ENCODE measurements around the gene SP9.
"Not testable (repeated sequence)": the region's sequence is repeated elsewhere in the genome, so short reads cannot be mapped to it uniquely, and the experiment has no call there.

The SP9 gene

GRCh38 chr2:174353004-174353403 lies 18.2 kb downstream of the SP9 start:
- H3K79me2 ChIP-seq (ENCODE audit: control insufficient read depth, insufficient read depth, low read length, unreplicated experiment), result no peaks in the 10 kb centered on the region
- H3K27ac ChIP-seq (ENCODE audit: low read depth, low read length), result no peak overlapping the region
- H3K27me3 ChIP-seq (ENCODE audit: insufficient read depth, low read length), result no peaks in the 10 kb centered on the region
- H3K4me3 ChIP-seq (ENCODE audit: low read depth, low read length), result no peak overlapping the region
- H2AFZ ChIP-seq (ENCODE audit: low read length, unreplicated experiment), result no peak overlapping the region
- no peaks in the 10 kb centered on the region for H3K4me1 ChIP-seq (ENCODE audit: control insufficient read depth, insufficient read depth, low read length, unreplicated experiment)
- 0 out of 2 replicates have a peak, but pooled peaks cover 4% of the 10 kb centered on the region for H3K36me3 ChIP-seq (ENCODE audit: insufficient read depth, low read length)

- 0 out of 2 replicates have a peak, but pooled peaks cover 6% of the 10 kb centered on the region for H3K36me3 ChIP-seq (ENCODE audit: insufficient read depth, low read length)
- no peaks in the 10 kb centered on the region for H3K79me2 ChIP-seq (ENCODE audit: control insufficient read depth, insufficient read depth, low read length, unreplicated experiment)
- no peak overlapping the region for H2AFZ ChIP-seq (ENCODE audit: low read length, unreplicated experiment)
- H3K4me3 ChIP-seq (ENCODE audit: low read depth, low read length), result no peak overlapping the region
- no peaks in the 10 kb centered on the region for H3K27me3 ChIP-seq (ENCODE audit: insufficient read depth, low read length)
- H3K27ac ChIP-seq (ENCODE audit: low read depth, low read length), result no peak overlapping the region
- no peaks in the 10 kb centered on the region for H3K4me1 ChIP-seq (ENCODE audit: control insufficient read depth, insufficient read depth, low read length, unreplicated experiment)
These were observed 21.6 kb downstream of the SP9 start for GRCh38 chr2:174356347-174356746.

- 0 out of 2 replicates have a peak, but pooled peaks cover 13% of the 10 kb centered on the region for H3K36me3 ChIP-seq (ENCODE audit: insufficient read depth, low read length)
- not testable (repeated sequence) for H3K27me3 ChIP-seq (ENCODE audit: insufficient read depth, low read length); H2AFZ ChIP-seq (ENCODE audit: low read length, unreplicated experiment); H3K4me1 ChIP-seq (ENCODE audit: control insufficient read depth, insufficient read depth, low read length, unreplicated experiment); H3K4me3 ChIP-seq (ENCODE audit: low read depth, low read length); H3K27ac ChIP-seq (ENCODE audit: low read depth, low read length); H3K79me2 ChIP-seq (ENCODE audit: control insufficient read depth, insufficient read depth, low read length, unreplicated experiment)
These were observed 24.9 kb downstream of the SP9 start for GRCh38 chr2:174359663-174360062.

- Histone ChIP-seq H2AFZ (ENCODE audit: low read length, unreplicated experiment) (no peak overlapping the region), H3K27ac (ENCODE audit: low read depth, low read length) (no peak overlapping the region), H3K36me3 (ENCODE audit: insufficient read depth, low read length) (peaks cover 31% of the 10 kb centered on the region), H3K4me3 (ENCODE audit: low read depth, low read length) (no peak overlapping the region), H3K79me2 (ENCODE audit: control insufficient read depth, insufficient read depth, low read length, unreplicated experiment) (no peaks in the 10 kb centered on the region), H3K27me3 (ENCODE audit: insufficient read depth, low read length) (no peaks in the 10 kb centered on the region), H3K4me1 (ENCODE audit: control insufficient read depth, insufficient read depth, low read length, unreplicated experiment) (no peaks in the 10 kb centered on the region)
These were observed 28.2 kb downstream of the SP9 start for GRCh38 chr2:174362949-174363348.

- not testable (repeated sequence) for H3K4me3 ChIP-seq (ENCODE audit: low read depth, low read length); H3K79me2 ChIP-seq (ENCODE audit: control insufficient read depth, insufficient read depth, low read length, unreplicated experiment); H3K27ac ChIP-seq (ENCODE audit: low read depth, low read length); H2AFZ ChIP-seq (ENCODE audit: low read length, unreplicated experiment); H3K4me1 ChIP-seq (ENCODE audit: control insufficient read depth, insufficient read depth, low read length, unreplicated experiment); H3K27me3 ChIP-seq (ENCODE audit: insufficient read depth, low read length)
- H3K36me3 ChIP-seq (ENCODE audit: insufficient read depth, low read length), result peaks cover 31% of the 10 kb centered on the region
These were observed 28.9 kb downstream of the SP9 start for GRCh38 chr2:174363492-174364225.

GRCh38 chr2:174364628-174365027 lies 29.9 kb downstream of the SP9 start:
- Histone ChIP-seq H3K4me3 (ENCODE audit: low read depth, low read length) (no peak overlapping the region), H3K4me1 (ENCODE audit: control insufficient read depth, insufficient read depth, low read length, unreplicated experiment) (no peaks in the 10 kb centered on the region), H3K27me3 (ENCODE audit: insufficient read depth, low read length) (no peaks in the 10 kb centered on the region), H3K27ac (ENCODE audit: low read depth, low read length) (no peak overlapping the region), H3K79me2 (ENCODE audit: control insufficient read depth, insufficient read depth, low read length, unreplicated experiment) (no peaks in the 10 kb centered on the region), H2AFZ (ENCODE audit: low read length, unreplicated experiment) (no peak overlapping the region), H3K36me3 (ENCODE audit: insufficient read depth, low read length) (peaks cover 33% of the 10 kb centered on the region)

- Histone ChIP-seq H3K27ac (ENCODE audit: low read depth, low read length) (no peak overlapping the region), H2AFZ (ENCODE audit: low read length, unreplicated experiment) (no peak overlapping the region), H3K27me3 (ENCODE audit: insufficient read depth, low read length) (no peaks in the 10 kb centered on the region), H3K4me3 (ENCODE audit: low read depth, low read length) (no peak overlapping the region), H3K36me3 (ENCODE audit: insufficient read depth, low read length) (peaks cover 38% of the 10 kb centered on the region), H3K4me1 (ENCODE audit: control insufficient read depth, insufficient read depth, low read length, unreplicated experiment) (no peaks in the 10 kb centered on the region), H3K79me2 (ENCODE audit: control insufficient read depth, insufficient read depth, low read length, unreplicated experiment) (no peaks in the 10 kb centered on the region)
These were observed 30.8 kb downstream of the SP9 start for GRCh38 chr2:174365571-174365970.

- Histone ChIP-seq H3K4me3 (ENCODE audit: low read depth, low read length) (no peak overlapping the region), H3K4me1 (ENCODE audit: control insufficient read depth, insufficient read depth, low read length, unreplicated experiment) (no peaks in the 10 kb centered on the region), H3K27ac (ENCODE audit: low read depth, low read length) (no peak overlapping the region), H3K27me3 (ENCODE audit: insufficient read depth, low read length) (no peaks in the 10 kb centered on the region), H2AFZ (ENCODE audit: low read length, unreplicated experiment) (no peak overlapping the region), H3K36me3 (ENCODE audit: insufficient read depth, low read length) (peaks cover 30% of the 10 kb centered on the region), H3K79me2 (ENCODE audit: control insufficient read depth, insufficient read depth, low read length, unreplicated experiment) (no peaks in the 10 kb centered on the region)
These were observed 33.9 kb downstream of the SP9 start for GRCh38 chr2:174368691-174369090.

GRCh38 chr2:174376967-174377366 lies 42.2 kb downstream of the SP9 start:
- H3K4me3 ChIP-seq (ENCODE audit: low read depth, low read length), result no peak overlapping the region
- H3K27me3 ChIP-seq (ENCODE audit: insufficient read depth, low read length), result no peaks in the 10 kb centered on the region
- no peak overlapping the region for H2AFZ ChIP-seq (ENCODE audit: low read length, unreplicated experiment)
- H3K36me3 ChIP-seq (ENCODE audit: insufficient read depth, low read length), result peaks cover 17% of the 10 kb centered on the region; the same call in 1 of the 2 replicates
- no peak overlapping the region for H3K27ac ChIP-seq (ENCODE audit: low read depth, low read length)
- peaks cover 3% of the 10 kb centered on the region for H3K79me2 ChIP-seq (ENCODE audit: control insufficient read depth, insufficient read depth, low read length, unreplicated experiment)
- no peaks in the 10 kb centered on the region for H3K4me1 ChIP-seq (ENCODE audit: control insufficient read depth, insufficient read depth, low read length, unreplicated experiment)

- Histone ChIP-seq H3K27me3 (ENCODE audit: insufficient read depth, low read length) (no peaks in the 10 kb centered on the region), H3K4me3 (ENCODE audit: low read depth, low read length) (no peak overlapping the region), H3K36me3 (ENCODE audit: insufficient read depth, low read length) (peaks cover 22% of the 10 kb centered on the region), H3K79me2 (ENCODE audit: control insufficient read depth, insufficient read depth, low read length, unreplicated experiment) (peaks cover 6% of the 10 kb centered on the region), H2AFZ (ENCODE audit: low read length, unreplicated experiment) (no peak overlapping the region), H3K27ac (ENCODE audit: low read depth, low read length) (no peak overlapping the region), H3K4me1 (ENCODE audit: control insufficient read depth, insufficient read depth, low read length, unreplicated experiment) (no peaks in the 10 kb centered on the region)
These were observed 49.0 kb downstream of the SP9 start for GRCh38 chr2:174383796-174384195.

- no peaks in the 10 kb centered on the region for H3K4me1 ChIP-seq (ENCODE audit: control insufficient read depth, insufficient read depth, low read length, unreplicated experiment)
- peaks cover 16% of the 10 kb centered on the region for H3K36me3 ChIP-seq (ENCODE audit: insufficient read depth, low read length)
- H3K79me2 ChIP-seq (ENCODE audit: control insufficient read depth, insufficient read depth, low read length, unreplicated experiment), result peaks cover 11% of the 10 kb centered on the region
- H3K27ac ChIP-seq (ENCODE audit: low read depth, low read length), result no peak overlapping the region
- no peak overlapping the region for H2AFZ ChIP-seq (ENCODE audit: low read length, unreplicated experiment)
- H3K27me3 ChIP-seq (ENCODE audit: insufficient read depth, low read length), result no peaks in the 10 kb centered on the region
- H3K4me3 ChIP-seq (ENCODE audit: low read depth, low read length), result no peak overlapping the region
These were observed 50.4 kb downstream of the SP9 start for GRCh38 chr2:174385201-174385600.

Data from ACC112 (cell line).